IPS DF 19.7 (cell line): ENCODE data around the gene ZNF385C.
"Not testable (repeated sequence)": the region's sequence is repeated elsewhere in the genome, so short reads cannot be mapped to it uniquely, and the experiment has no call there.

Experiments used
- DNase-seq: peaks from one replicate; pipeline ENCODE4 v3.0.0-alpha.2; 2013; ENCODE audit warnings: low read depth, low spot score

The ZNF385C gene, protein sequence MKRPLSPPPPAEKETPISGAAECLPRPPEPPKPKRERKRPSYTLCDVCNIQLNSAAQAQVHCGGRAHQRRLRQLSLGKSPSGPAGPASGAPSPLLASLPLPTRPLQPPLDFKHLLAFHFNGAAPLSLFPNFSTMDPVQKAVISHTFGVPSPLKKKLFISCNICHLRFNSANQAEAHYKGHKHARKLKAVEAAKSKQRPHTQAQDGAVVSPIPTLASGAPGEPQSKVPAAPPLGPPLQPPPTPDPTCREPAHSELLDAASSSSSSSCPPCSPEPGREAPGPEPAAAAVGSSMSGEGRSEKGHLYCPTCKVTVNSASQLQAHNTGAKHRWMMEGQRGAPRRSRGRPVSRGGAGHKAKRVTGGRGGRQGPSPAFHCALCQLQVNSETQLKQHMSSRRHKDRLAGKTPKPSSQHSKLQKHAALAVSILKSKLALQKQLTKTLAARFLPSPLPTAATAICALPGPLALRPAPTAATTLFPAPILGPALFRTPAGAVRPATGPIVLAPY

GRCh38 chr17:42097691-42098631 is at the start of gene ZNF385C:
ZNF385C (minus strand) TSS chr17:42098473; CDS start chr17:42063056, 35,417 bp downstream.
- no peak for DNase-seq

- DNase-seq, result no peak
These were observed 48.8 kb upstream of the ZNF385C start for GRCh38 chr17:42146911-42147607.

GRCh38 chr17:42143138-42143537 is 44.9 kb upstream of the ZNF385C start:
- DNase-seq, result not testable (repeated sequence)

DNA sequence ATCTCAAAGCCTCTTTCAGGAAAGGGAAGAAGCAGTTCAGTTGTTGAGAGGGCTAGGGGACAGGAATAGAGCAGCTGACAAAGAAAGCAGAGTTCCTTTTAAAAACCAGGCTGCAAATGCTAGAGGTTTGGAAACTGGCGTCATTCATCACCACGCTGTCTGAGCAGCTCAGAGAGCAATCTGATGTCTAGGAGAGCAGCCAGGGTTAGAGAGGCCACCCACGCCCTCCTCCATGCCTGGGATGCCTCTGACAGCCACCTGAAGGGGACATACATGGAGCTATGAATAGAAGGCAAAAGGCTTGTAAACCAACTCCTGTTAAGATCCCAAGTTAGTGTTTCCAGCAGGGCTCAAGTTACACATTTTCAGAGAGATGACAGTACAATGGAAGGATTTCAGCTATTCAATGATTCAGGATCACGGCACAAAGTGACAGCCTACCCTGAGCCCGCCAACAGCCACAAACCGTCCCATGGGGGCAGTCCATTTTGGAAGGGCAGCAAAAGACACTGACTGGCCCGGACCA is 44.2 kb upstream of the ZNF385C start:
- no peak for DNase-seq

- no peak for DNase-seq
These were observed 43.1 kb upstream of the ZNF385C start for GRCh38 chr17:42141382-42141781.

GRCh38 chr17:42140690-42141089 is 42.4 kb upstream of the ZNF385C start:
- not testable (repeated sequence) for DNase-seq

GRCh38 chr17:42138749-42139492 is 40.6 kb upstream of the ZNF385C start:
- no peak for DNase-seq

DNA sequence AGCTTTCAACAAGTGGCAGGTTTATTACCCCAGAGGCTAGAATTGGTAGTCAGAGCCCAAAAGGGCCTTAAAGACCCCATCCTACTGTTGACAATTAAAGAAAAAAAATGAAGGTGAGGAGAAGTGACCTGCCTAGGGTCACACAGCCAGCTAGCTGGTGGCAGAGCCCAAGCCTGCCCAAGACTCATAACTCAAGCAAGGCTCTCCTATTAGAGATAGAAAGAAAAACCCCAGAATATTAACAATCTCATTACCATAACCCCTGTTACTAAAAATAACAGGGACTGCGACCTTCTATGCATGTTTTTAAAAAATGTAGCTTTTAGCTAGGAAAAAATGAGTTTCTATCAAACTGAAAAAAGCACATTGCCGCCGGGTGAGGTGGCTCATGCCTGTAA is 38.4 kb upstream of the ZNF385C start:
- DNase-seq, result no peak

- no peak for DNase-seq
These were observed 37.7 kb upstream of the ZNF385C start for GRCh38 chr17:42135664-42136653.

DNA sequence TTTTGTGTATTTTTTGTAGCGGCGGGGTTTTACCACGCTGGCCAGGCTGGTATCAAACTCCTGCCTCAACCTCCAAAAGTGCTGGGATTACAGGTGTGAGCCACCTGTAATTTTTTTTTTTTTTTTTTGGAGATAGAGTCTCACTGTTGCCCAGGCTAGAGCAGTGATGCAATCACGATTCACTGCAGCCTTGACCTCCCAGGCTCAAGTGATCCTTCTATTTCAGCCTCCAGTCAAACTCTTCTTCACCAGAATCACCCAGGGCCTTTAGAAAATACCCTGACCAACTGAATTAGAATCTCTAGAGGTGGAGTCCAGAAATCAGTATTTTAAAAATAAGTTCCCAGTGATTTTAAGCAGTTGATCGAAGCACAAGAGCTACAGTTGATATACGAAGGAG is 36.9 kb upstream of the ZNF385C start:
- no peak for DNase-seq

- DNase-seq, result no peak
These were observed 35.3 kb upstream of the ZNF385C start for GRCh38 chr17:42133461-42134041.

DNA sequence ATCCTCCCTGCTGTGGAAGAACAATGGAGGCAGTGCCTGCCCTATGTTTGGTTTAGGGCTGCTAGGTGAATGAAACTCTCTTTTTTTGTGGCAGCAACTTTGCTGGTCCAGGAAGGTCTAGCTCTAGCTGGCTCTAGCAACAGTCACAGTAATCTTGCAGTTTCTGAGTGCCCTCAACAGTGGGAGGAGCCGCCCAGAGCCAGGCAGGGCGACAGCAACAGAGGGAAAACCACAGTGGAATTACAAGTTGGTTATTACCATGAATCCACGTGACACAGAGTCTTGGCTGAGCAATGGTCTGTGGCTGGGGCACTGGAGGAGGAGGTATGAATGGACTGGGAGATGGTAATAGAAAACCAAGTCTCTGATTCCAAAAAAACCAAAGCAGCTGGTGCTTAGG is 34.7 kb upstream of the ZNF385C start:
- DNase-seq, result no peak

- DNase-seq, result no peak
These were observed 33.7 kb upstream of the ZNF385C start for GRCh38 chr17:42131981-42132432.

GRCh38 chr17:42131232-42131631 is 33.0 kb upstream of the ZNF385C start:
- DNase-seq, result no peak

- no peak for DNase-seq
These were observed 32.1 kb upstream of the ZNF385C start for GRCh38 chr17:42130310-42130936.

DNA sequence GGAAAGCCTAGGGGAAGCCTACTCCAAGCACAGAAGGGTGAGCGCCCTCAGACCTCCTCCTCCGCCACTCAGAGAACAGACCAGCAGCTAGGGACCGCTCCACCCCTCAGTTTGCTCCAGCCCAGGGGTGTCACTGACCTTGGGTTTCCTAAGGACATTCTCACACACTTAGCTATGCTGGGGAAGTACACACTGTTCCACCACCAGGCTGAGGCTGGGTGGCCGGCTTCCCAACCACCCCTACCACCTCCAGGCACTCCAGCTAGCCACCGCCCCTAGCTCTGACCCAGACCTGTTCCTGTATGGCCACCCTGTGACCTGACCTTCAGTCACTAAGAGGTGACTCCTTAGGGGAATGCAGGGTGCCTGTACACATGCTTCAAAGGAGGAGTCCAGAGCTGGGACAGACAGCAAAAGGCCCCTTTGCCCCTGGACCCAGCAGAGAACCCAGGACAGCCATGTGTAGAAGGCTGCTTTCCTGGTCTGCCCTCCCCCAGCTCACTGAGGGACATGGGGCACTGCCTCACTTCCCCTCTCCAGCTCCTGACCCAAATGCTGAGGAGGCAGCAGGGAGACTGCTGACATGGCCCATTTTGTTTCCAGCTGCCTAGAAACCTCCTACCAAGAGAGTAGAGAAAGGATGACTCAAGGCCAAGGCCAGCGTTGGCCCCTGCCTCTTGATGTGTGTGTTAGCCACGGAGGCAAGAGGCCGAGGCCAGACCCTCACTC is 31.0 kb upstream of the ZNF385C start:
- no peak for DNase-seq

GRCh38 chr17:42127414-42127813 is 29.1 kb upstream of the ZNF385C start:
- DNase-seq, result no peak

- DNase-seq, result no peak
These were observed 28.6 kb upstream of the ZNF385C start for GRCh38 chr17:42126836-42127235.
